RWPE1 (cell line): Measurements from ENCODE around the gene TTC3.

ENCODE experiments used
- CTCF ChIA-PET: fragments of 350-600 bp; sonication (Branson Sonifier 250); formaldehyde crosslinking; extraction: SDS; loops from one replicate; lab custom pipeline; 2021; lab: Yijun Ruan, JAX
- POLR2A ChIA-PET: fragments of 400-600 bp; formaldehyde crosslinking; extraction: SDS; loops from one replicate; lab custom pipeline; 2020; ENCODE audit warnings: antibody characterized with exemption; ENCODE audit not compliant: low non-redundant PET; lab: Yijun Ruan, JAX
- DNase-seq: peaks from one replicate; pipeline ENCODE4 v3.0.0; 2012; ENCODE audit warnings: low spot score
- H3K27ac ChIP-seq: fragments of 450-650 bp; 2 replicates; pipeline ENCODE4 v1.5.1; 2017
- CTCF ChIP-seq: fragments of 450-650 bp; conservative IDR thresholded peaks from 2 replicates; pipeline ENCODE4 v1.5.1; 2017; ENCODE audit warnings: low read depth, mild to moderate bottlenecking

TTC3 gene

GRCh38 chr21:37232274-37233018 lies 159.4 kb downstream of the TTC3 start:
- POLR2A ChIA-PET: no interaction called here

GRCh38 chr21:37233551-37234146 lies 160.6 kb downstream of the TTC3 start:
- TF ChIP-seq CTCF: no peak
- ChIA-PET POLR2A (no interaction called here), CTCF (no interaction called here)
- H3K27ac ChIP-seq: no peak overlapping the region
- DNase-seq: no peak

More at GRCh38 chr21:37232274-37233018, 159.4 kb downstream of the TTC3 start:
- CTCF ChIA-PET: interaction anchor here (0.6 kb wide), 1 partner anchor 24 kb away, joined by 3 read pairs; no protein-coding TSS in a partner anchor
- DNase-seq: no peak
- no peak for TF ChIP-seq CTCF
- no peak overlapping the region for H3K27ac ChIP-seq

GRCh38 chr21:37237346-37237745 lies 164.3 kb downstream of the TTC3 start:
- CTCF ChIA-PET: no interaction called here
- H3K27ac ChIP-seq: no peak overlapping the region
- POLR2A ChIA-PET: no interaction called here
- no peak for TF ChIP-seq CTCF
- no peak for DNase-seq

GRCh38 chr21:37237764-37238163 lies 164.7 kb downstream of the TTC3 start:
- CTCF ChIA-PET: no interaction called here

GRCh38 chr21:37240978-37241377 lies 167.9 kb downstream of the TTC3 start:
- no peak overlapping the region for H3K27ac ChIP-seq
- no peak for TF ChIP-seq CTCF
- ChIA-PET POLR2A (no interaction called here), CTCF (interaction anchor here (0.6 kb wide), 1 partner anchor 15 kb away, joined by 4 read pairs; no protein-coding TSS in a partner anchor)
- DNase-seq: no peak

More at GRCh38 chr21:37237764-37238163, 164.7 kb downstream of the TTC3 start:
- DNase-seq: no peak
- POLR2A ChIA-PET: no interaction called here
- TF ChIP-seq CTCF: no peak
- no peak overlapping the region for H3K27ac ChIP-seq

GRCh38 chr21:37241426-37241825 lies 168.4 kb downstream of the TTC3 start:
- no peak for TF ChIP-seq CTCF
- POLR2A ChIA-PET: no interaction called here
- no peak for DNase-seq
- CTCF ChIA-PET: interaction anchor here (0.6 kb wide), 1 partner anchor 14 kb away, joined by 4 read pairs; no protein-coding TSS in a partner anchor
- H3K27ac ChIP-seq: no peak overlapping the region
